Heart left ventricle (tissue), 13 donors: ENCODE data around the gene TBCD.

Experiments
- CTCF ChIP-seq, 12 donors: fragments of 200-600 bp; sonication (generic) in 4 of 12; IDR thresholded peaks; one replicate each; pipeline versions ENCODE4 v1.5.0 to v1.8.0; 2018 to 2022; ENCODE audit warnings: antibody characterized with exemption in 12 of 12, mild to moderate bottlenecking in 5 of 12
- POLR2A ChIP-seq, 2 donors: fragments of 450-650 bp; IDR thresholded peaks; one replicate each; pipeline ENCODE4 v1.6.1; 2017; ENCODE audit warnings: antibody characterized with exemption in 2 of 2, mild to moderate bottlenecking in 2 of 2, moderate library complexity in 2 of 2
- donor health status: ischemic (EF 13 %, LVEDD 7.1; RV severe dilation, severe dysfunction).
- donor health status: DM: no; HTN: yes; CAD: no.
- donor health status: DM: no; HTN: no; CAD: no.
- donor health status: ischemic (EF 25% LVEDD 6.9; RV normal size, moderate dysfunction).
- donor health status: ischemic (EF 25% LVEDD 5.7; RV mildly dilated, moderate dysfunction).
- donor health status: ischemic (EF 35%, LVEDD 5.7; RV mildly dilated, moderate dysfunction).
- donor health status: nonischemic (EF 11% LVEDD 7.7; RV severe dilation, severe dysfunction).
- donor health status: DM: yes; HTN: yes; CAD: no.
- donor health status: PGD.
- donor health status: ischemic (EF 29% LVEDD 5.4; RV normal size, mild dysfunction).
- donor health status: nonischemic (EF 23%, LVEDD 6.1; RV moderate dilation, normal function).

GRCh38 chr17:82880620-82881323 lies 128.9 kb downstream of the TBCD start:
- TF ChIP-seq POLR2A (IDR thresholded peaks at IDR 0.05), result no peak
- no peak for TF ChIP-seq CTCF (IDR thresholded peaks at IDR 0.05)
